ENCODE measurements around the gene MAP4K2.
"Not testable (repeated sequence)": the region's sequence is repeated elsewhere in the genome, so short reads cannot be mapped to it uniquely, and the experiment has no call there.

The MAP4K2 gene

DNA sequence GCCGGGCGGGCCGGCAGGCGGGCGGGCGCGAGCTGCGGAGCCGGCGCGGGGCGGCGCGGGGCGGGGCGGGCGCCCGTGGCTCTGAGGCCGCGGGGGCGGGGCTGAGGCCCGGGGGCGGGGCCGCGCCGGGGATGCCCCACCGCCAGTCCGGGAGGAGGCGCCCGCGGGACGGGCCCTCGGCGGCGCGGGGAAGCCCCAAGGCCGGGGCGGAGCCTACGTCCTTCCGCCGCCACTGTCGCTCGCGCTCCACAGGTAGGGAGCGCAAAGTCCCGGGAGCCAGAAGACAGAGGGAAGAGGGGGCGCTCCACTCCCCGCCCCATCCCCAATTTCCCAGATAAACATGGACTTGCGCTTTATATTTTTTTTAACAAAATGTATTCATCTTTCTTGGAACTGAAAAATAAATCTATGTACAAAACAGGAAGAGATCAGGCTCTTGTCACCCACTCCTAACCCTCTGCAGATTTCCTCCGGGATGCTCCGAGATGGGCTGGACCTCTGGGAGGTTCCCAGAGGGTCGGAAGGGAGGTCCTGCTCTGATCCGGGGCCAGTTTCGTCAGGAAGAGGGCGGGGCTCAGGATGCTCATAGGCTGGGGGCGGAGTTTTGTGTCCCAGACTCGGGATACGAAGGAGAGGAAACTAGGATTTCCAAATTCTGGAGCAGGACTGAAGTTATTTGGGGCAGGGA, at the start of gene MAP4K2:
TSS of gene MAP4K2 (minus strand) at position 57 of the 688 bp plus-strand sequence. CDS start 65 bp downstream, outside the sequence.
- peak; percentile 91 for FAIRE-seq

GRCh38 chr11:64851831-64852351, 48.9 kb upstream of the MAP4K2 start:
- FAIRE-seq: no peak

DNA sequence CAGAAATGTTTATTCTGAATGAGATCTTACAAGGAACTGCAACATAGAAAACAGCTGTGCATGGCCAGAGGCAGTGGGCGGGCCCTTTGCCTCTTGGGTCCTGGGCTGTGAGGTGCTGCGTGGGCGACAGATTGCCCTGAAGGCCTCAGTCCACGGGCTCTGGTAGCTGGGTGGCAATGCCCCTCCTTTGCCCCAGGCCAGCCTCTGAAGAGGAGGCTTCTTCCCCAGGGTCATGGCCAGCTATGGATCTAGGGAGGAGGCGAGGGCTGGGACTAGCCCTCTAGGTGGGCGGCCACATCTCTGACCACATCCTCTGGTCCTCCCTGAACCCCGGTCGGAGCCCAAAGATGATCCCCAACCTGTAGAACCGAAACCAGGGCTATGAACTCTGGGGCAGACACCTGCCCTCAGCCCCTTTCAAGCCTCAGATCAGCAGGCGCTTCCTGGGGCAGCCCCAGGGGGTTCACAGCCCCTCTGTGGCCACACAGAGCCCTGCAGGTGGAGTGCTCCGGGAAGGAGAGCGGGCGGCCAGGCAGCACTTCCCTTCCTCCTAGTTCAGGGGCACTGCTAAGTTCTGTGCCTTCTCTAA, 48.1 kb upstream of the MAP4K2 start:
- no peak for FAIRE-seq

DNA sequence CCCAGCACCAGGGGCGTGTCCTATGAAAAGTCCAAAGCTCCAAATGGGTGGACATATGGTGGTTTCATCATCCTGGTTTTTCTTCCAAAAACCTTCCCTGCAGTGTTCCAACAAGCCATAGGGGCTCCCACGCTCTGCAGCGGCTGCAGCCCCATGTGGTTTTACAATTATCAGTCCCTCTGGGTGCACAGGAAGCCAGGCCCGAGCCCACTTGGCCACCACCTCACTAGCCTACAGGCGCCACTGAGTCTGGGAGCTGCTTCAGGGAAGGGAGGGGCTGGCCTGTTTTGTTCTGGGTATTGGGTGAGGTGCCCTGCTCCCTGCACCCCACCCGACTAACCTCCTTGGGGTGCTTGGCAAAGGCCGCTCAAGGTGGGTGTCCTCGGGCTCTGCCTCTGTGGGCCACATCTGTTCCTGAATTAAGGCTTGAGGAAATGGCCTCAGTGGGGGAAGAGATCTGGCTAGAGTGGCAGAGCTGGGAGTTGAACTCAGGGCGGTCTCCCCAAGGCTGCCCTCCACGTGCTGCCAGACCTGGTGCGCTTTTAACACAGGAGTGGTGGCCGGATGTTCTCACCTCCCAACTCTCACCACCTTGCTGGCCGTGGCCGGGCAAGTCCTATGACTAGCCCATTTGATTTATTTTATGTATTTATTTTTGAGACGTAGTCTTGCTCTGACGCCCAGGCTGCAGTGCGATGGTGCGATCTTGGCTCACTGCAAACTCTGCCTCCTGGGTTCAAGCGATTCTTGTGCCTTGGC, 46.8 kb upstream of the MAP4K2 start:
- no peak for FAIRE-seq

GRCh38 chr11:64848826-64849597, 46.0 kb upstream of the MAP4K2 start:
- FAIRE-seq: no peak

- FAIRE-seq: no peak
Measured at GRCh38 chr11:64848214-64848825, 45.3 kb upstream of the MAP4K2 start.

- no peak for FAIRE-seq
Measured at GRCh38 chr11:64846998-64847666, 44.1 kb upstream of the MAP4K2 start.

DNA sequence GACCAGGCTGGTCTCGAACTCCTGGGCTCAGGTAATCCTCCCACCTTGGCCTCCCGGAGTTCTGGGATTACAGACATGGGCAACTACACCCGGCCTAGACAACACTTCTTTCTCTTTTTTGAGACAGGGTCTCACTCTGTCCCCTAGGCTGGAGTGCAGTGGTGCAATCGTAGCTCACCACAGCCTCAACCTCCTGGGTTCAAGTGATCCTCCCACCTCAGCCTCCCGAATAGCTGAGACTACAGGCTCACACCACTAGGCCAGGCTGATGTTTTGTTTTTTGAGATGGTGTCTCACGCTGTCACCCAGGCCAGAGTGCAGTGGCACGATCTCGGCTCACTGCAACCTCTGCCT, 42.7 kb upstream of the MAP4K2 start:
- not testable (repeated sequence) for FAIRE-seq

GRCh38 chr11:64845129-64845775, 42.2 kb upstream of the MAP4K2 start:
- no peak for FAIRE-seq

- no peak for FAIRE-seq
Measured at GRCh38 chr11:64844330-64845128, 41.5 kb upstream of the MAP4K2 start, which contains the start of gene CDC42BPG. Gene CDC42BPG (minus strand): TSS chr11:64844653. CDS start chr11:64844569, 84 bp downstream.

DNA sequence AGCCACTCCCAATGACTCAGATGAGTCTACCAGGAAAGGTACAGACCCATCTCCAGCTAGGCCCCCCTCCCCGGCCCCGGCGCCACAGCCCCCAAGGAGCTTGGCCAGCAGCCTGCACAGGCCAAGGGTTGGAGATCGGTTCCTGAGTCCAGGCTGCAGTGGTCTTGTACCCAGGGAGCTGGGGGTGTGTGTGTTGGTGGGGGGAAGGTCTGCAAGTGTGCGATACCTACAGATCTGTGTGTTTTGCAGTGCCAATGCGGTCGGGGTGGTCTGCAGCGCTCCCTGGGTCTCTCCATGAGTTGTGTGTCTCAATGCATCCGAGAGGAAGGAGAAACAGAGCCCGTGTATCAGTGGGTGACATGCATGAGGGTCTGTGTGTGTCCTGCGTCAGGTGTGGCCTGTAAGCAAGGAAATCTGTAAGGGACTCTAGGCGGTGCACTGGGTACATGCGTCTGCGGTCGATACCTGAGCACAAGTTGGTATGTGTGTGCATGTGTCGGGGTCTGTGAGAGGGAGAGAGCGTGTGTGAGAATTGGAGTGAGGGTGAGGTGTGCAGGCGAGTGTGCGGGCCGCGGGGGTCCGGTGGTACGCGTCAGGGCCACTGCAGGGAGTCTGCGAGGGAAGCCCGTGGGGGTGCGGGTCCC, 40.8 kb upstream of the MAP4K2 start:
- no peak for FAIRE-seq

- FAIRE-seq: no peak
Measured at GRCh38 chr11:64842851-64843685, 40.1 kb upstream of the MAP4K2 start.

GRCh38 chr11:64842366-64842759, 39.3 kb upstream of the MAP4K2 start:
- FAIRE-seq: no peak

DNA sequence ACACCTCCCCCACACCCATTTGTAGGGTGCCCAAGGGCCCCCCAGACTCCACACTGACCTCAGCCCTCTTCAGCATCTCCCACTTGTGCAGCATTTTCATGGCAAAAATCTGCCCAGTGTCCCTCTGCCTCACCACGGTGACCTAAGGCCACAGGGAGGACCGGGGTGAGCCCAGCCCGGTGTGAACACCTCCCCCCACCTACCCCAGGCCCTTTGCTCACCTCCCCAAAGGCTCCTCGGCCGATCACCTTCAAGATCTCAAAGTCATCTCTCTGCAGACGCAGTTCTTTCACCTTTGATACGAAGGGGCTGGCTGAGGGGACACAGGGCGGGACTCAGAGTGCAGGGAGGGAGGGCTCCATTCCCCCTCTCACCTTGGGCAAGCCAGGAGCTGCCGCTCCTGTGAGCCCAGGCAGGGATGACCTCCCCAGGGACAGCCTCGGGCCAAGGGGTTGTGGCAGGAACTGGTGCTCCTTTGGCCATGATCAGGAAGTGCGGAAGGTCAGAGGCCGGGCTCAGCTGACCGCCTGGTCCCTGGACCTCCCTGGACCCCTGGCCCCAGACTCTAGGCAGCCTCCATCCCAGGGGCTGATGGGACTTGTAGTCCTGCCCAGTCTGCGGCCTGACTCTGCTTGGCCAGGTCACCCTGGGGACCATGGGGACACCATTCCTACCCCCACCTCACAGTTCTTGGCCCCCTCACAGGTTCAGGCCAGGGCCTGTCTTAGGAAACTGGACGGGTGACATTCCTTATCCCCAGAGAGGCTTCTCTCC, 38.8 kb upstream of the MAP4K2 start:
- FAIRE-seq: no peak

GRCh38 chr11:64839887-64840782, 37.1 kb upstream of the MAP4K2 start:
- FAIRE-seq: no peak

- no peak for FAIRE-seq
Measured at GRCh38 chr11:64839335-64839734, 36.3 kb upstream of the MAP4K2 start.

Measured in endometrium (tissue), 2 donors.